Right atrium auricular region (tissue), 2 donors: Measurements from ENCODE around the gene KMT2C. TPM values are rescaled to one million over a fixed set of nuclear protein-coding genes. Genes with fewer than 3 reads are reported as not detected.

ENCODE experiments used
- DNase-seq: peaks from one replicate; pipeline ENCODE4 v3.0.0-alpha.2; 2019; ENCODE audit warnings: low spot score
- H3K27ac ChIP-seq, 2 donors: fragments of 200-600 bp; sonication (generic); 1 replicate in 1 of 2; 2 replicates in 1 of 2; pipeline ENCODE4 v1.5.1; 2016 to 2019
- H3K27me3 ChIP-seq, 2 donors: fragments of 200-600 bp; sonication (generic); one replicate each; pipeline versions ENCODE4 v1.5.1 to v1.6.0; 2017 to 2019
- H3K36me3 ChIP-seq: fragments of 200-600 bp; sonication (generic); one replicate; pipeline ENCODE4 v1.5.1; 2016
- H3K4me1 ChIP-seq, 2 donors: fragments of 200-600 bp; sonication (generic); one replicate each; pipeline versions ENCODE4 v1.5.1 to v1.6.0; 2017 to 2019
- H3K4me3 ChIP-seq, 2 donors: fragments of 200-600 bp; sonication (generic); 1 replicate in 1 of 2; 2 replicates in 1 of 2; pipeline ENCODE4 v1.5.1; 2017 to 2019; ENCODE audit warnings: mild to moderate bottlenecking in 1 of 2, moderate library complexity in 1 of 2
- H3K9me3 ChIP-seq, 2 donors: fragments of 200-600 bp; sonication (generic); one replicate each; pipeline ENCODE4 v1.5.1; 2019
- total RNA-seq, 2 donors: library from RNA; depleted of rRNA; stranded (reverse); fragments of >200 nt; gene quantifications; one replicate each; pipeline ENCODE4 v1.1.0, GENCODE V29; 2016
- TF ChIP-seq, protein P1 (sequence below), 2 donors: fragments of 200-600 bp; sonication (generic); IDR thresholded peaks; one replicate each; pipeline ENCODE4 v1.5.1; 2019; ENCODE audit warnings: antibody characterized with exemption in 2 of 2

Gene KMT2C
- total RNA-seq, 2 donors from 2014 or later, result 36.5 to 37.3 TPM

DNA sequence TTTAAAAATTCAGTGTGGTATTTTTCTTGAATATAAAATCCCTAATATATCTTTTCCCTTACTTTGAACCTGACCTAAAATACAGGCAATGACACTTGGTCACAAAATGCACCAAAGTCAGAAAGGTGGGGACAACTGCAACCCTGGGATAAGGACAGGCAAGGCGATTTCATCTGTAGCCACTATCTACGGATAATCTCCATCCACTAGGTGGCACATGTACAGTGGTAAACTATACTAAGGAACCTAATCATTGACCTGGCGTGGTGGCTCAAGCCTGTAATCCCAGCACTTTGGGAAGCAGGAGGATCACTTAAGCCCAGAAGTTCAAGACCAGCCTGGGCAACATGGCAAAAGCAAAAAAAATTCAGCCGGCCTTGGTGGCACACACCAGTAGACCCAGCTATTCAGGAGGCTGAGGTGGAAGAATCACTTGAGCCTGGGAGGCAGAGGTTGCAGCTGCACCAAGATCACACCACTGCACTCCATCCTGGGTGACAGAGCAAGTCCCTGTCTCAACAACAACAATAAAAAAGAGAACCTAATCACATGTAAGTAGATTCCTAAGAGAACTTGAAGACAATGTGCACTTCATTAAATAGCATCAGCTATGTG, 98.9 kb downstream of the KMT2C start:
- Histone ChIP-seq H3K4me1 (peaks cover 0 to 46% of the 10 kb centered on the region in 2 donors), H3K36me3 (no peaks in the 10 kb centered on the region), H3K9me3 (no peaks in the 10 kb centered on the region), H3K27ac (no peak overlapping the region), H3K4me3 (no peak overlapping the region), H3K27me3 (no peaks in the 10 kb centered on the region)
- no peak for DNase-seq
- TF ChIP-seq, protein P1, sequence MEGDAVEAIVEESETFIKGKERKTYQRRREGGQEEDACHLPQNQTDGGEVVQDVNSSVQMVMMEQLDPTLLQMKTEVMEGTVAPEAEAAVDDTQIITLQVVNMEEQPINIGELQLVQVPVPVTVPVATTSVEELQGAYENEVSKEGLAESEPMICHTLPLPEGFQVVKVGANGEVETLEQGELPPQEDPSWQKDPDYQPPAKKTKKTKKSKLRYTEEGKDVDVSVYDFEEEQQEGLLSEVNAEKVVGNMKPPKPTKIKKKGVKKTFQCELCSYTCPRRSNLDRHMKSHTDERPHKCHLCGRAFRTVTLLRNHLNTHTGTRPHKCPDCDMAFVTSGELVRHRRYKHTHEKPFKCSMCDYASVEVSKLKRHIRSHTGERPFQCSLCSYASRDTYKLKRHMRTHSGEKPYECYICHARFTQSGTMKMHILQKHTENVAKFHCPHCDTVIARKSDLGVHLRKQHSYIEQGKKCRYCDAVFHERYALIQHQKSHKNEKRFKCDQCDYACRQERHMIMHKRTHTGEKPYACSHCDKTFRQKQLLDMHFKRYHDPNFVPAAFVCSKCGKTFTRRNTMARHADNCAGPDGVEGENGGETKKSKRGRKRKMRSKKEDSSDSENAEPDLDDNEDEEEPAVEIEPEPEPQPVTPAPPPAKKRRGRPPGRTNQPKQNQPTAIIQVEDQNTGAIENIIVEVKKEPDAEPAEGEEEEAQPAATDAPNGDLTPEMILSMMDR (IDR thresholded peaks at IDR 0.05), result peak in 1 of 2 donors; percentile 57

DNA sequence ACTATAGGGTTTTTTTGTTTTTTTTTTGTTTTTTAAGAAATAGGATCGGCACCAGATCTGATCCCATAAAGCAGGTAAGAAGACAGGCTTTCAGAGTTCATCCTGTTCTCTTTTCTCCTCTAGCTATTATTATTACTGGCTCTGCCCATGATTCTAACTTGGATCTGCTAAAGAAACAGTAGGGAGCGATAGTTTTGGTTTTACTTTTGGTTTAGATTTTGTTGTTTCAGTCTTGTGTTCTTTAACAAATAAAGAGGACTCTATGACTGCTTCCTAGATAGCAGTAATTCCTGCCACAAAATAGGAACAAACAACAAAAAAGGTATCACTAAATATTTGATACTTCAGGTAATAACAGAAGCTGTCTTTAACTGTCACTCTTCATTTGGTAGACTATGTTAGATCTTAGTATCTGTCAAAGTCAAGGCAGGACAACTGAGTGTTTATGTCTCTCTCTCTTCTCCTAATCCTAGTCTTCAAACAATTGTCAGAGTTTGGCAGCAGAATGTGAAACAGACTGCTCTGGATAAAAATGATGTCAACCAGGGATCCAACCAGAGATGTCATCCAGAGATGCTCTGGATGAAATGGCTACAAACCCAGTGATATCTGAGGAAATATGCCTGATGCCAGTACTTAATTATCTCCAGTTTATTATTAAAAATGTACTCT, 99.8 kb downstream of the KMT2C start:
- Histone ChIP-seq H3K9me3 (no peaks in the 10 kb centered on the region), H3K36me3 (no peaks in the 10 kb centered on the region), H3K27ac (no peak overlapping the region), H3K27me3 (no peaks in the 10 kb centered on the region), H3K4me1 (peaks cover 0 to 39% of the 10 kb centered on the region in 2 donors), H3K4me3 (peak overlapping the region in 1 of 2 donors; percentile 1)
- no peak for DNase-seq
- TF ChIP-seq, protein P1 (IDR thresholded peaks at IDR 0.05), result no peak

DNA sequence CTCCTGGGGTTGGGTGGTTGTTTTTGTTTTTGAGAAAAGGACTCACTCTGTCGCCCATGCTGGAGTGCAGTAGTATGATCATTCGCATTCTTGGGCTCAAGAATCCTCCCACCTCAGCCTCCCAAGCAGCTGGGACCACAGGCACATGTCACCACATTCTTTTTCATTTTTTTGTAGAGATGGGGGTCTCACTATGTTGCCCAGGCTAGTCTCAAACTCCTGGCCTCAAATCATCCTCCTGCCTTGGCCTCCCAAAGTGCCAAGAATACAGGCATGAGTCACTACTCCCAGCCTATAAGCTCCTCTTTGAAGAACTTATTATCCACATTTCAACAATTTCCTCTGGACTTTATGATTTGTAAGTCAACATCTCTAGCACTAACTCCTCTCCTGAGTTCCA, 102.7 kb downstream of the KMT2C start:
- DNase-seq, result no peak
- TF ChIP-seq, protein P1 (IDR thresholded peaks at IDR 0.05), result no peak
- Histone ChIP-seq H3K9me3 (no peaks in the 10 kb centered on the region), H3K36me3 (no peaks in the 10 kb centered on the region), H3K4me1 (peaks cover 0 to 25% of the 10 kb centered on the region in 2 donors), H3K4me3 (no peak overlapping the region), H3K27me3 (no peaks in the 10 kb centered on the region), H3K27ac (no peak overlapping the region)

DNA sequence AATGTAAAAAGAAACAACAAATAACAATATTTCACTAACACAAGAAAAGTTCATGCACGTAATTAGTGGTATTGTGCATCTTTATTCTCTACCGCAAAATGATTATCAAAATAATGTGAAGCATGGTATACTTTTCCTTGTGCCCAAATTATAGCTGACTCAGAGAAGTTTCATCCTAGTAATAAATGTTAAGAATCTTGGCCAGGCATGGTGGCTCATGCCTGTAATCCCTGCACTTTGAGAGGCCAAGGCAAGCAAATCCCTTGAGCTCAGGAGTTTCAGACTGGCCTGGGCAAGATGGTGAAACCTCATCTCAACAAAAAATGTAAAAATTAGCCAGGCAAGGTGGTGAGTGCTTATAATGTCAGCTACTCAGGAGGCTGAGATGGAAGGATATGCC, 105.0 kb downstream of the KMT2C start:
- Histone ChIP-seq H3K4me3 (no peak overlapping the region), H3K27me3 (no peaks in the 10 kb centered on the region), H3K9me3 (no peaks in the 10 kb centered on the region), H3K36me3 (no peaks in the 10 kb centered on the region), H3K27ac (no peak overlapping the region), H3K4me1 (peaks cover 0 to 11% of the 10 kb centered on the region in 2 donors)
- TF ChIP-seq, protein P1 (IDR thresholded peaks at IDR 0.05), result no peak
- no peak for DNase-seq

DNA sequence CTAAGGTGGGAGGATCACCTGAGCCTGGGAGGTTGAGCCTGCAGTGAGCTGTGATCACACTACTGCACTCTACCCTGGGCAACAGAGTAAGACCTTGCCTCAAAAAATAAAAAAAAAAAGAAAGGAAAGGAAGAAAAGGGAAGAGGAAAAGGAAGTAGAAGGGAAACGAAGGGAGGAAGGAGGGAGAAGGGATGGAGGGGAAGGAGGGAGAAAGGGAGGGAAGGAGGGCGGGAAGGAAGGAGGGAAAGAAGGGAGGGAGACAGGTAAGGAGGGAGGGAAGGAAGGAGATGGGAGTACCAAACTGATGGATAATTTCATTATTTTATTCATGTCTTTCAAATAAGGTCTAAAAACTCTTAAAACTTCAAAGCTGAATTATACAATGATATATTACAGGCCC, 106.3 kb downstream of the KMT2C start:
- no peak for DNase-seq

More for the DNA sequence above, 106.3 kb downstream of the KMT2C start:
- Histone ChIP-seq H3K27ac (no peak overlapping the region), H3K4me3 (no peak overlapping the region), H3K27me3 (no peaks in the 10 kb centered on the region), H3K9me3 (no peaks in the 10 kb centered on the region), H3K36me3 (no peaks in the 10 kb centered on the region), H3K4me1 (no peaks in the 10 kb centered on the region)
- TF ChIP-seq, protein P1 (IDR thresholded peaks at IDR 0.05), result no peak
